Neural cell (in vitro differentiated cells): Measurements from ENCODE around the gene TMEM147. TPM values are rescaled to one million over a fixed set of nuclear protein-coding genes. Genes with fewer than 3 reads are reported as not detected.
A peak's percentile ranks its signal among the peaks of the same experiment; 100 is the strongest.

Source experiments
- H2AFZ ChIP-seq: fragments of 200-600, 300-800 bp; sonication (generic), shearing (Covaris generic); 2 replicates; pipeline ENCODE4 v1.6.0; 2014; ENCODE audit warnings: low read depth, mild to moderate bottlenecking, antibody characterized with exemption, low read length, moderate library complexity
- H3F3A ChIP-seq: fragments of 200-600 bp; shearing (Covaris generic); 2 replicates; pipeline ENCODE4 v1.6.1; 2016; ENCODE audit warnings: mild to moderate bottlenecking, moderate library complexity, mixed read lengths, antibody characterized with exemption, low read length; ENCODE audit not compliant: insufficient read depth, poor library complexity, severe bottlenecking
- H3K27ac ChIP-seq: fragments of 200-600, 300-800 bp; sonication (generic), shearing (Covaris generic); 2 replicates; pipeline ENCODE4 v1.5.1; 2014; ENCODE audit warnings: mild to moderate bottlenecking, low read length, moderate library complexity
- H3K27me3 ChIP-seq: fragments of 300-800, 200-600 bp; sonication (generic), shearing (Covaris generic); 2 replicates; pipeline ENCODE4 v1.6.0; 2014; ENCODE audit warnings: mild to moderate bottlenecking, low read depth, low read length, moderate library complexity; ENCODE audit not compliant: insufficient read depth
- H3K36me3 ChIP-seq: fragments of 300-800, 200-600 bp; sonication (generic), shearing (Covaris generic); 2 replicates; pipeline ENCODE4 v1.5.1; 2014; ENCODE audit warnings: mild to moderate bottlenecking, antibody characterized with exemption, low read length, moderate library complexity; ENCODE audit not compliant: insufficient read depth
- H3K4me2 ChIP-seq: fragments of 300-800, 200-600 bp; sonication (generic), shearing (Covaris generic); 2 replicates; pipeline ENCODE4 v1.6.0; 2014; ENCODE audit warnings: mild to moderate bottlenecking, low read length
- H3K4me3 ChIP-seq: fragments of 300-800, 200-600 bp; sonication (generic), shearing (Covaris generic); 2 replicates; pipeline ENCODE4 v1.5.1; 2014; ENCODE audit warnings: mild to moderate bottlenecking, low read length, moderate library complexity
- H3K79me2 ChIP-seq: fragments of 200-600 bp; shearing (Covaris generic); replicated peaks from 2 replicates; pipeline ENCODE4 v1.6.0; 2014; ENCODE audit warnings: mild to moderate bottlenecking, low read length, moderate library complexity; ENCODE audit not compliant: insufficient read depth
- H3K9ac ChIP-seq: fragments of 300-800, 200-600 bp; sonication (generic), shearing (Covaris generic); 2 replicates; pipeline ENCODE4 v1.6.1; 2016; ENCODE audit warnings: mild to moderate bottlenecking, low read length, mixed read lengths
- H3K9me2 ChIP-seq: fragments of 200-600 bp; shearing (Covaris generic); 2 replicates; pipeline ENCODE4 v1.6.1; 2016; ENCODE audit warnings: mild to moderate bottlenecking, low read length, mixed read lengths; ENCODE audit not compliant: insufficient read depth
- H3K9me3 ChIP-seq: fragments of 200-600, 300-800 bp; sonication (generic), shearing (Covaris generic); 2 replicates; pipeline ENCODE4 v1.6.1; 2016; ENCODE audit warnings: mild to moderate bottlenecking, mixed run types, low read length, moderate library complexity, mixed read lengths
- H4K20me1 ChIP-seq: fragments of 200-600 bp; shearing (Covaris generic); 2 replicates; pipeline ENCODE4 v1.6.1; 2016; ENCODE audit warnings: mild to moderate bottlenecking, mixed run types; ENCODE audit not compliant: insufficient read depth
- CTCF ChIP-seq: fragments of 450-650 bp; IDR thresholded peaks from 2 replicates; pipeline ENCODE4 v1.5.1; 2014; ENCODE audit warnings: antibody characterized with exemption, mild to moderate bottlenecking, moderate library complexity; ENCODE audit not compliant: poor library complexity, severe bottlenecking
- EP300 ChIP-seq: fragments of 450-650 bp; conservative IDR thresholded peaks from 2 replicates; pipeline ENCODE4 v1.6.1; 2014; ENCODE audit warnings: antibody characterized with exemption, mild to moderate bottlenecking, moderate library complexity; ENCODE audit not compliant: poor library complexity, severe bottlenecking
- MXI1 ChIP-seq: fragments of 450-650 bp; conservative IDR thresholded peaks from 2 replicates; pipeline ENCODE4 v1.6.1; 2014; ENCODE audit warnings: antibody characterized with exemption, mild to moderate bottlenecking; ENCODE audit not compliant: poor library complexity, severe bottlenecking
- POLR2AphosphoS5 ChIP-seq: IDR thresholded peaks from 2 replicates; pipeline ENCODE4 v1.6.1; 2012
- RAD21 ChIP-seq: fragments of 450-650 bp; conservative IDR thresholded peaks from 2 replicates; pipeline ENCODE4 v1.6.1; 2014; ENCODE audit warnings: antibody characterized with exemption, mild to moderate bottlenecking, moderate library complexity
- REST ChIP-seq: IDR thresholded peaks from 2 replicates; pipeline ENCODE4 v1.6.1; 2012; ENCODE audit warnings: borderline replicate concordance
- SMC3 ChIP-seq: fragments of 450-650 bp; conservative IDR thresholded peaks from 2 replicates; pipeline ENCODE4 v1.6.1; 2014; ENCODE audit warnings: antibody characterized with exemption, mild to moderate bottlenecking, moderate library complexity; ENCODE audit not compliant: poor library complexity
- TAF1 ChIP-seq: IDR thresholded peaks from 2 replicates; pipeline ENCODE4 v1.6.1; 2012; ENCODE audit warnings: low read depth
- polyA plus RNA-seq: library from polyadenylated mRNA; depleted of rRNA; stranded (reverse); fragments of >200 nt; gene quantifications from 2 replicates; pipeline ENCODE4 v1.2.3, GENCODE V29; 2014

The TMEM147 gene
- polyA plus RNA-seq, 1 donor from 2014 or later = 106 TPM

- Histone ChIP-seq H3K9ac (no peak overlapping the region), H3K27me3 (peaks cover 36% of the 10 kb centered on the region), H3K36me3 (no peaks in the 10 kb centered on the region), H4K20me1 (no peaks in the 10 kb centered on the region), H3K9me3 (no peaks in the 10 kb centered on the region), H3K9me2 (no peaks in the 10 kb centered on the region), H3K79me2 (no peaks in the 10 kb centered on the region), H3K4me2 (no peak overlapping the region), H3F3A (no peaks in the 10 kb centered on the region), H2AFZ (no peak overlapping the region), H3K27ac (no peak overlapping the region), H3K4me3 (peak overlapping the region; percentile 55)
- TF ChIP-seq RAD21 (peak; percentile 48), CTCF (peak; percentile 76), REST (no peak), POLR2AphosphoS5 (no peak), SMC3 (peak; percentile 68)
Measured at GRCh38 chr19:35509861-35510625, 35.4 kb upstream of the TMEM147 start.

- no peak overlapping the region for H3K27ac ChIP-seq
- H3K9me2 ChIP-seq = no peaks in the 10 kb centered on the region
- no peaks in the 10 kb centered on the region for H3K36me3 ChIP-seq
- H3F3A ChIP-seq = no peaks in the 10 kb centered on the region
- H3K4me2 ChIP-seq = no peak overlapping the region
- no peaks in the 10 kb centered on the region for H3K9me3 ChIP-seq
- peak overlapping the region; percentile 55 for H3K4me3 ChIP-seq
- no peaks in the 10 kb centered on the region for H3K79me2 ChIP-seq
- no peaks in the 10 kb centered on the region for H4K20me1 ChIP-seq
- TF ChIP-seq TAF1 (no peak), REST (no peak), EP300 (no peak), MXI1 (no peak), SMC3 (peak; percentile 1), POLR2AphosphoS5 (no peak), CTCF (peak; percentile 43), RAD21 (no peak)
- H3K27me3 ChIP-seq = peaks cover 36% of the 10 kb centered on the region
- H3K9ac ChIP-seq = no peak overlapping the region
- no peak overlapping the region for H2AFZ ChIP-seq
Measured at GRCh38 chr19:35510626-35510964, 34.8 kb upstream of the TMEM147 start.
